ENCODE measurements around the gene SGK1. TPM values are rescaled to one million over a fixed set of nuclear protein-coding genes. Genes with fewer than 3 reads are reported as not detected.
A peak's percentile ranks its signal among the peaks of the same experiment; 100 is the strongest.

Gene SGK1
- total RNA-seq, 1 donor from 2014 or later: 6.3 TPM

DNA sequence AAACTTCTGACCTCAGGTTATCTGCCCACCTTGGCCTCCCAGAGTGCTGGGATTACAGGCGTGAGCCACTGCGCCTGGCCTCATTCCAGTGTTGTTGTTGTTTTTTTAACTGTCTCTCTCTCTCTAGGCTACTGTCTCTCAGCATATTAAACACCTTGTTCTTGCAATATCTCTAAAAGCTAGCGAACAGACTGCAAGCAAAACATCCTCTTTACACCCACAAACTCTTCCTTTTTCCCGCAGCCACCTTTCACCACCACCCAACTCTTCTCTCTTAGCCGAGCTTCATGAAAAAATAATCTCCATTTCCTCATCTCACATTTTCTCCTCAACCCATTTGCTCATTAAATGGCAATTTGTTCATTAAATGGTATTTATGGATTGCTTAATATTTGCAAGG lies 45.5 kb downstream of the SGK1 start:
- H3K4me1 Mint-ChIP-seq (ENCODE audit: low read depth, unreplicated experiment): peaks cover 4% of the 10 kb centered on the region
- no peaks in the 10 kb centered on the region for H3K27me3 Mint-ChIP-seq (ENCODE audit: unreplicated experiment)
- no peak overlapping the region for H3K4me3 Mint-ChIP-seq (ENCODE audit: unreplicated experiment)
- no peaks in the 10 kb centered on the region for H3K9me3 Mint-ChIP-seq (ENCODE audit: unreplicated experiment)
- TF ChIP-seq, protein P1, sequence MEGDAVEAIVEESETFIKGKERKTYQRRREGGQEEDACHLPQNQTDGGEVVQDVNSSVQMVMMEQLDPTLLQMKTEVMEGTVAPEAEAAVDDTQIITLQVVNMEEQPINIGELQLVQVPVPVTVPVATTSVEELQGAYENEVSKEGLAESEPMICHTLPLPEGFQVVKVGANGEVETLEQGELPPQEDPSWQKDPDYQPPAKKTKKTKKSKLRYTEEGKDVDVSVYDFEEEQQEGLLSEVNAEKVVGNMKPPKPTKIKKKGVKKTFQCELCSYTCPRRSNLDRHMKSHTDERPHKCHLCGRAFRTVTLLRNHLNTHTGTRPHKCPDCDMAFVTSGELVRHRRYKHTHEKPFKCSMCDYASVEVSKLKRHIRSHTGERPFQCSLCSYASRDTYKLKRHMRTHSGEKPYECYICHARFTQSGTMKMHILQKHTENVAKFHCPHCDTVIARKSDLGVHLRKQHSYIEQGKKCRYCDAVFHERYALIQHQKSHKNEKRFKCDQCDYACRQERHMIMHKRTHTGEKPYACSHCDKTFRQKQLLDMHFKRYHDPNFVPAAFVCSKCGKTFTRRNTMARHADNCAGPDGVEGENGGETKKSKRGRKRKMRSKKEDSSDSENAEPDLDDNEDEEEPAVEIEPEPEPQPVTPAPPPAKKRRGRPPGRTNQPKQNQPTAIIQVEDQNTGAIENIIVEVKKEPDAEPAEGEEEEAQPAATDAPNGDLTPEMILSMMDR (IDR thresholded peaks at IDR 0.05; ENCODE audit: partially characterized antibody, unreplicated experiment): no peak
- no peak overlapping the region for H3K27ac Mint-ChIP-seq (ENCODE audit: unreplicated experiment)
- no peaks in the 10 kb centered on the region for H3K36me3 Mint-ChIP-seq (ENCODE audit: unreplicated experiment)
- DNase-seq: no peak

DNA sequence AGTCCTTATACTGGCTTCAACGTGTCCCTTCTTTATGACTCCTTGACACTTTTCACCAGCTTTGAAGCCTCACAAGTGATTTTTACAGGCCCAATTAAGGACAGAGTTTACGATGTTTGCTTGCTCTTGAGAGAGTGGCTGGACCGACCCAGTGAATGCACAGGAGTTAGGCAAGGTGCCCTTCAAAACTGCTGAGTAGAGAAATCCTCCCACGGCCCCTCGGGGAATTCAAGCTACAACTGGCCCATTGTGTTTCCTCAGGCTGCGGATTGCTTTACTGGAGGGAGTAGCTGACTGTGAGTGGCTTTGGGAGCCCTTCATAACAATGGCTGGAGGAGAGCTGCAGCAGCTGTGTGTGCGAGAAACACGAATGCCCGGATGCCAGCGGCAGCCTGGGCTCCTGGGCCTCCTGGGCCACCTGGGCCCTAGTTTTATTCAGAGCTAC lies 50.0 kb downstream of the SGK1 start:
- peaks cover 4% of the 10 kb centered on the region for H3K4me1 Mint-ChIP-seq (ENCODE audit: low read depth, unreplicated experiment)
- no peaks in the 10 kb centered on the region for H3K27me3 Mint-ChIP-seq (ENCODE audit: unreplicated experiment)
- no peaks in the 10 kb centered on the region for H3K36me3 Mint-ChIP-seq (ENCODE audit: unreplicated experiment)
- TF ChIP-seq, protein P1 (IDR thresholded peaks at IDR 0.05; ENCODE audit: partially characterized antibody, unreplicated experiment): no peak
- H3K27ac Mint-ChIP-seq (ENCODE audit: unreplicated experiment): peak overlapping the region; percentile 52
- DNase-seq: peak; percentile 27
- H3K4me3 Mint-ChIP-seq (ENCODE audit: unreplicated experiment): no peak overlapping the region
- H3K9me3 Mint-ChIP-seq (ENCODE audit: unreplicated experiment): no peaks in the 10 kb centered on the region

DNA sequence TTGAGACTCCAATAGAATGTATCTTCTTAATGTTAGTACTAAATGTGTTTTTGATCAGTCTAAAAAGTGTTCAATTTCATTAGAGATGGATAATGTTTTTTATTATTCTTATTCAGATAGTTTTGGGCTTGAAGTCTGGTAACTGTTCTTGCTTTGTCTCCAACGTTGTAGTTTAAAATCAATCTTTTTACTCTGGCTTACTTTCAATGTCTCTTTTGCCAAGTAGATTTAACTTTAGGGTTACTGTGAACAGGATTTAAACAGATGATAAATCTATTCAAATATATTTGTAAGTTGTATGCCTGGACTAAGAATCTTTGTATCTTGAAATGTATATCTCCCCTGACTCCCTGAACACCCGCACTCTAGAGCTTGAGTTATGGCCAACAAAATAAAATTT lies 51.1 kb downstream of the SGK1 start:
- H3K4me1 Mint-ChIP-seq (ENCODE audit: low read depth, unreplicated experiment): peaks cover 4% of the 10 kb centered on the region
- H3K36me3 Mint-ChIP-seq (ENCODE audit: unreplicated experiment): no peaks in the 10 kb centered on the region
- no peak overlapping the region for H3K4me3 Mint-ChIP-seq (ENCODE audit: unreplicated experiment)
- H3K9me3 Mint-ChIP-seq (ENCODE audit: unreplicated experiment): no peaks in the 10 kb centered on the region
- TF ChIP-seq, protein P1 (IDR thresholded peaks at IDR 0.05; ENCODE audit: partially characterized antibody, unreplicated experiment): no peak
- no peaks in the 10 kb centered on the region for H3K27me3 Mint-ChIP-seq (ENCODE audit: unreplicated experiment)
- DNase-seq: no peak
- H3K27ac Mint-ChIP-seq (ENCODE audit: unreplicated experiment): no peak overlapping the region

DNA sequence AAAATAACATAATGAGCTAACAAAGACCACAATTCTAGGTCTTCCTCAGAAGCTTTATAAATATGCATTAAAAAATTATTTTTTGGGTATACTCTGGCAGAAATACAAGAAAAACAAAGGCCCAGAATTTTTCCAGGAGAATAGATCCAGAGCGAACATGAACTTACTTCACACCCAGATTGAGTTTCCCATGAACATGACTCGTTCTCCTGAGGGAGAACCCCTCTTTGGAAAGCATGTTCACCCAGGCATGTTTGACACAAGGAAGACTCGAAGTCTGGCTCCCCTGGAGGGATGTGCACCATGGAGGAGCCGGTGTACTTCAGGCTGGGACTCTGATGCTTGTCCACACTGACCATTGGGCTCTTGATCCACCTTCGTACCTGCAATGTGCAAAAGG lies 56.1 kb downstream of the SGK1 start:
- Mint-ChIP-seq H3K27me3 (ENCODE audit: unreplicated experiment) (no peaks in the 10 kb centered on the region), H3K4me3 (ENCODE audit: unreplicated experiment) (no peak overlapping the region), H3K27ac (ENCODE audit: unreplicated experiment) (no peak overlapping the region), H3K4me1 (ENCODE audit: low read depth, unreplicated experiment) (no peaks in the 10 kb centered on the region), H3K9me3 (ENCODE audit: unreplicated experiment) (no peaks in the 10 kb centered on the region), H3K36me3 (ENCODE audit: unreplicated experiment) (no peaks in the 10 kb centered on the region)
- DNase-seq: no peak
- TF ChIP-seq, protein P1 (IDR thresholded peaks at IDR 0.05; ENCODE audit: partially characterized antibody, unreplicated experiment): no peak

DNA sequence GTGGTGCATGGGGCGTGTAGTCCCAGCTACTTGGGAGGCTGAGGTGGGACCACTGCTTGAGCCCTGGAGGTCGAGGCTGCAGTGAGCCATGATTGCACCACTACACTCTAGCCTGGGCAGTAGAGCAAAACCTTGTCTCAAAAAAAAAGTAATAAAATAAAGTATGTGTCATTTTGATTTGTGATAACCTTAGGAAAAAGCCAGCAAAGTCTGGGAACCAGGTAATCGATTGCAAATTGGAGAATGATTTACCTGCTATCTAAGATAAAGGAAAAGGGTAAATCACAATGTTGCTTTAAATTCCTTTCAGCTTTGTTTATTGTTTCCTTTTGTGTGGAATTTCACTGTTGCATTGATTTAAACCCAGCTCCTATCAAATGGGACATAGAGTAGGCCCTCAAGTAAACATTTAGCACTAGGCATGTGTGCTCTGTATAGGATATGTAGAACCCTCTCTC lies 59.0 kb downstream of the SGK1 start:
- Mint-ChIP-seq H3K36me3 (ENCODE audit: unreplicated experiment) (no peaks in the 10 kb centered on the region), H3K9me3 (ENCODE audit: unreplicated experiment) (no peaks in the 10 kb centered on the region), H3K27ac (ENCODE audit: unreplicated experiment) (no peak overlapping the region), H3K4me1 (ENCODE audit: low read depth, unreplicated experiment) (no peaks in the 10 kb centered on the region), H3K4me3 (ENCODE audit: unreplicated experiment) (no peak overlapping the region), H3K27me3 (ENCODE audit: unreplicated experiment) (no peaks in the 10 kb centered on the region)
- no peak for DNase-seq
- TF ChIP-seq, protein P1 (IDR thresholded peaks at IDR 0.05; ENCODE audit: partially characterized antibody, unreplicated experiment): no peak
